HepG2 (cell line): ENCODE results near the gene SLC17A8. TPM values are rescaled to one million over a fixed set of nuclear protein-coding genes. Genes with fewer than 3 reads are reported as not detected.

Experiments
- HDAC1 ChIP-seq: sonication (generic); formaldehyde crosslinking; IDR thresholded peaks from 2 replicates; pipeline ENCODE4 v1.5.1; 2020; ENCODE audit warnings: mild to moderate bottlenecking, missing genetic modification reagents
- MEIS1 ChIP-seq: sonication (generic); formaldehyde crosslinking; IDR thresholded peaks from 2 replicates; pipeline ENCODE4 v1.9.0; 2021; ENCODE audit warnings: mild to moderate bottlenecking, missing genetic modification reagents, moderate library complexity, borderline replicate concordance
- MIER2 ChIP-seq: IDR thresholded peaks from 2 replicates; pipeline ENCODE4 v1.6.1; 2016; ENCODE audit warnings: missing biosample characterization, missing genetic modification reagents
- NKX3-1 ChIP-seq: sonication (generic); formaldehyde crosslinking; IDR thresholded peaks from 2 replicates; pipeline ENCODE4 v1.5.0; 2020; ENCODE audit warnings: missing genetic modification reagents
- PAWR ChIP-seq: sonication (generic); formaldehyde crosslinking; IDR thresholded peaks from 2 replicates; pipeline ENCODE4 v1.4.0; 2020; ENCODE audit warnings: missing genetic modification reagents, mild to moderate bottlenecking, borderline replicate concordance
- THAP11 ChIP-seq: IDR thresholded peaks from 2 replicates; pipeline ENCODE4 v1.6.1; 2016; ENCODE audit warnings: missing biosample characterization, missing genetic modification reagents
- YY1 ChIP-seq: IDR thresholded peaks from 2 replicates; pipeline ENCODE4 v1.6.1; 2011; ENCODE audit warnings: low read length, low read depth, moderate library complexity, mild to moderate bottlenecking; ENCODE audit not compliant: insufficient read depth, insufficient replicate concordance
- ZNF136 ChIP-seq: sonication (generic); formaldehyde crosslinking; IDR thresholded peaks from 2 replicates; pipeline ENCODE4 v1.8.1; 2022; ENCODE audit warnings: low read depth, mild to moderate bottlenecking, moderate library complexity, missing genetic modification reagents
- ZNF230 ChIP-seq: sonication (generic); formaldehyde crosslinking; IDR thresholded peaks from 2 replicates; pipeline ENCODE4 v1.4.0; 2020; ENCODE audit warnings: mild to moderate bottlenecking, missing genetic modification reagents
- ZNF552 ChIP-seq: sonication (generic); formaldehyde crosslinking; IDR thresholded peaks from 2 replicates; pipeline ENCODE4 v1.9.0; 2022; ENCODE audit warnings: missing genetic modification reagents, mild to moderate bottlenecking, borderline replicate concordance
- ZNF564 ChIP-seq: sonication (generic); formaldehyde crosslinking; IDR thresholded peaks from 2 replicates; pipeline ENCODE4 v1.8.1; 2023; ENCODE audit warnings: mild to moderate bottlenecking, missing genetic modification reagents
- ZNF616 ChIP-seq: sonication (generic); formaldehyde crosslinking; IDR thresholded peaks from 2 replicates; pipeline ENCODE4 v1.5.0; 2020; ENCODE audit warnings: low read depth, mild to moderate bottlenecking, missing genetic modification reagents
- polyA plus RNA-seq, 8 experiments: library from polyadenylated mRNA; depleted of rRNA in 3 of 8; stranded (reverse) in 7 of 8; unstranded in 1 of 8; fragments of >200 nt; fragmentation: Illumina TruSeq in 4 of 8; extraction: Trizol in 4 of 8; gene quantifications; 2 replicates each; pipeline versions ENCODE4 v1.2.1 to v1.2.3, GENCODE V29; 2011 to 2016; ENCODE audit warnings: low read depth in 4 of 8, missing spikeins in 1 of 8, mixed read lengths in 1 of 8; ENCODE audit not compliant: insufficient read depth in 1 of 8
- total RNA-seq, 5 experiments: library from RNA; depleted of rRNA; stranded (reverse); fragments of >200 nt; fragmentation: Illumina TruSeq; extraction: Trizol; gene quantifications; 2 replicates each; pipeline ENCODE4 v1.2.3, GENCODE V29; 2016; ENCODE audit warnings: low read depth in 1 of 5
- TF ChIP-seq, protein P1 (sequence below): IDR thresholded peaks from 2 replicates; pipeline ENCODE4 v1.6.1; 2016
- TF ChIP-seq, protein P2 (sequence below): sonication (generic); formaldehyde crosslinking; IDR thresholded peaks from 2 replicates; pipeline ENCODE4 v1.4.0; 2020; ENCODE audit warnings: missing genetic modification reagents, borderline replicate concordance
- TF ChIP-seq, protein P3 (sequence below): sonication (generic); formaldehyde crosslinking; IDR thresholded peaks from 2 replicates; pipeline ENCODE4 v1.4.0; 2020; ENCODE audit warnings: low read depth, missing genetic modification reagents
- TF ChIP-seq, protein P4 (sequence below): sonication (generic); formaldehyde crosslinking; conservative IDR thresholded peaks from 2 replicates; pipeline ENCODE4 v1.4.0; 2020; ENCODE audit warnings: missing genetic modification reagents
- TF ChIP-seq, protein P5 (sequence below): sonication (generic); formaldehyde crosslinking; IDR thresholded peaks from 2 replicates; pipeline ENCODE4 v1.5.0; 2020; ENCODE audit warnings: missing genetic modification reagents
- TF ChIP-seq, protein P6 (sequence below): sonication (generic); formaldehyde crosslinking; IDR thresholded peaks from 2 replicates; pipeline ENCODE4 v1.4.0; 2020; ENCODE audit warnings: missing genetic modification reagents
- TF ChIP-seq, protein P7 (sequence below): sonication (generic); formaldehyde crosslinking; IDR thresholded peaks from 2 replicates; pipeline ENCODE4 v1.4.0; 2020; ENCODE audit warnings: mild to moderate bottlenecking, missing genetic modification reagents

SLC17A8 gene
- total and polyA plus RNA-seq, 2 of the 13 experiments (the other 11 are each of a cell fraction or from before 2014, with no cell fraction given), result 0.07 to 0.15 TPM

DNA sequence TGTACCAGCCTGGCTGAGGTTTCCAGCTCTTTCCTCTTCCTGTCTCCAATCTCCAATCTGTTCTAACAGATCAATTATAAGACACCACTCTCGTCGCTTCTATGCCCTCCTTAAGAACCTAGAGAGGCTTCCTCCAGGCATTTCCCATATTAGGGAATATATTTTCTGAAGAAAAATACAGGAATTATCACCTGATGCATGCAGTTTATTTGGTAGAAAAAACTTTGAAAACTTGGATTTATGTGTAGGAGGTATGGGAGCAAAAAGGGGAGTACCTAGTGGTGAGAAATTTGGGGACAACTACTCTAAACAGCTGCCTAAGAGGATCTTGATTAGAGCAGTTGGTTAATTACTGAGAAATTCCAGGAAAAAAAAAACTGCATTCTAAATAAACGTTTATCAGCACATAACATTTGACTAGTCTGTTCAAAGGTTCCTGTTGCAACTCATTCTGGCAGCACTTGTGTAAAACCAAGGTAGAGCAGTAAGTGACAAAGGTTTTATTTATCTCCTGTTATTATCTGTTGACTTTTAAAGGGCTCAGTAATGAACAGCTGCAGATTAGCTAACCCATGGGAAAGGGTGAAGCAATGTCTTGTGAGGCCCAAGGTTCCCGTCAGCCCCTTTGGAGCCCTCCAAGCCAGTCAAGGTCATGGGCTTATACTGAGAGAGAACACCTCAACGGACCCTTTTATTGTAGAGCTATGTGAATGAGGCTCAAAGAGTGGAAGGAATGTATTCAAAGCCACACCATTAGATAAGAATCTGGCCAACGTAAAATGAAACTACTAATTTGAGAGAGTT, 80.4 kb downstream of the SLC17A8 start (continued):
- TF ChIP-seq, protein P1, sequence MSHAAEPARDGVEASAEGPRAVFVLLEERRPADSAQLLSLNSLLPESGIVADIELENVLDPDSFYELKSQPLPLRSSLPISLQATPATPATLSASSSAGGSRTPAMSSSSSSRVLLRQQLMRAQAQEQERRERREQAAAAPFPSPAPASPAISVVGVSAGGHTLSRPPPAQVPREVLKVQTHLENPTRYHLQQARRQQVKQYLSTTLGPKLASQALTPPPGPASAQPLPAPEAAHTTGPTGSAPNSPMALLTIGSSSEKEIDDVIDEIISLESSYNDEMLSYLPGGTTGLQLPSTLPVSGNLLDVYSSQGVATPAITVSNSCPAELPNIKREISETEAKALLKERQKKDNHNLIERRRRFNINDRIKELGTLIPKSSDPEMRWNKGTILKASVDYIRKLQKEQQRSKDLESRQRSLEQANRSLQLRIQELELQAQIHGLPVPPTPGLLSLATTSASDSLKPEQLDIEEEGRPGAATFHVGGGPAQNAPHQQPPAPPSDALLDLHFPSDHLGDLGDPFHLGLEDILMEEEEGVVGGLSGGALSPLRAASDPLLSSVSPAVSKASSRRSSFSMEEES, result peak; percentile 90
- TF ChIP-seq, protein P2, sequence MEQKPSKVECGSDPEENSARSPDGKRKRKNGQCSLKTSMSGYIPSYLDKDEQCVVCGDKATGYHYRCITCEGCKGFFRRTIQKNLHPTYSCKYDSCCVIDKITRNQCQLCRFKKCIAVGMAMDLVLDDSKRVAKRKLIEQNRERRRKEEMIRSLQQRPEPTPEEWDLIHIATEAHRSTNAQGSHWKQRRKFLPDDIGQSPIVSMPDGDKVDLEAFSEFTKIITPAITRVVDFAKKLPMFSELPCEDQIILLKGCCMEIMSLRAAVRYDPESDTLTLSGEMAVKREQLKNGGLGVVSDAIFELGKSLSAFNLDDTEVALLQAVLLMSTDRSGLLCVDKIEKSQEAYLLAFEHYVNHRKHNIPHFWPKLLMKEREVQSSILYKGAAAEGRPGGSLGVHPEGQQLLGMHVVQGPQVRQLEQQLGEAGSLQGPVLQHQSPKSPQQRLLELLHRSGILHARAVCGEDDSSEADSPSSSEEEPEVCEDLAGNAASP (CRISPR knock-in tag), result peak; percentile 95
- no peak for TF ChIP-seq ZNF616 (CRISPR knock-in tag)
- TF ChIP-seq, protein P3, sequence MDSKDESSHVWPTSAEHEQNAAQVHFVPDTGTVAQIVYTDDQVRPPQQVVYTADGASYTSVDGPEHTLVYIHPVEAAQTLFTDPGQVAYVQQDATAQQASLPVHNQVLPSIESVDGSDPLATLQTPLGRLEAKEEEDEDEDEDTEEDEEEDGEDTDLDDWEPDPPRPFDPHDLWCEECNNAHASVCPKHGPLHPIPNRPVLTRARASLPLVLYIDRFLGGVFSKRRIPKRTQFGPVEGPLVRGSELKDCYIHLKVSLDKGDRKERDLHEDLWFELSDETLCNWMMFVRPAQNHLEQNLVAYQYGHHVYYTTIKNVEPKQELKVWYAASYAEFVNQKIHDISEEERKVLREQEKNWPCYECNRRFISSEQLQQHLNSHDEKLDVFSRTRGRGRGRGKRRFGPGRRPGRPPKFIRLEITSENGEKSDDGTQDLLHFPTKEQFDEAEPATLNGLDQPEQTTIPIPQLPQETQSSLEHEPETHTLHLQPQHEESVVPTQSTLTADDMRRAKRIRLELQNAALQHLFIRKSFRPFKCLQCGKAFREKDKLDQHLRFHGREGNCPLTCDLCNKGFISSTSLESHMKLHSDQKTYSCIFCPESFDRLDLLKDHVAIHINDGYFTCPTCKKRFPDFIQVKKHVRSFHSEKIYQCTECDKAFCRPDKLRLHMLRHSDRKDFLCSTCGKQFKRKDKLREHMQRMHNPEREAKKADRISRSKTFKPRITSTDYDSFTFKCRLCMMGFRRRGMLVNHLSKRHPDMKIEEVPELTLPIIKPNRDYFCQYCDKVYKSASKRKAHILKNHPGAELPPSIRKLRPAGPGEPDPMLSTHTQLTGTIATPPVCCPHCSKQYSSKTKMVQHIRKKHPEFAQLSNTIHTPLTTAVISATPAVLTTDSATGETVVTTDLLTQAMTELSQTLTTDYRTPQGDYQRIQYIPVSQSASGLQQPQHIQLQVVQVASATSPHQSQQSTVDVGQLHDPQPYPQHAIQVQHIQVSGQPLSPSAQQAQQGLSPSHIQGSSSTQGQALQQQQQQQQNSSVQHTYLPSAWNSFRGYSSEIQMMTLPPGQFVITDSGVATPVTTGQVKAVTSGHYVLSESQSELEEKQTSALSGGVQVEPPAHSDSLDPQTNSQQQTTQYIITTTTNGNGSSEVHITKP (CRISPR knock-in tag), result peak; percentile 67; the same call in 1 of the 2 replicates
- TF ChIP-seq, protein P4, sequence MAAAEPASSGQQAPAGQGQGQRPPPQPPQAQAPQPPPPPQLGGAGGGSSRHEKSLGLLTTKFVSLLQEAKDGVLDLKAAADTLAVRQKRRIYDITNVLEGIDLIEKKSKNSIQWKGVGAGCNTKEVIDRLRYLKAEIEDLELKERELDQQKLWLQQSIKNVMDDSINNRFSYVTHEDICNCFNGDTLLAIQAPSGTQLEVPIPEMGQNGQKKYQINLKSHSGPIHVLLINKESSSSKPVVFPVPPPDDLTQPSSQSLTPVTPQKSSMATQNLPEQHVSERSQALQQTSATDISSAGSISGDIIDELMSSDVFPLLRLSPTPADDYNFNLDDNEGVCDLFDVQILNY (CRISPR knock-in tag), result no peak
- 0 out of 2 replicates have a peak, but pooled peaks have one; percentile 45 for TF ChIP-seq NKX3-1 (CRISPR knock-in tag)
- TF ChIP-seq ZNF230 (CRISPR knock-in tag), result no peak
- peak; percentile 74; the same call in 1 of the 2 replicates for TF ChIP-seq HDAC1
- TF ChIP-seq, protein P5, sequence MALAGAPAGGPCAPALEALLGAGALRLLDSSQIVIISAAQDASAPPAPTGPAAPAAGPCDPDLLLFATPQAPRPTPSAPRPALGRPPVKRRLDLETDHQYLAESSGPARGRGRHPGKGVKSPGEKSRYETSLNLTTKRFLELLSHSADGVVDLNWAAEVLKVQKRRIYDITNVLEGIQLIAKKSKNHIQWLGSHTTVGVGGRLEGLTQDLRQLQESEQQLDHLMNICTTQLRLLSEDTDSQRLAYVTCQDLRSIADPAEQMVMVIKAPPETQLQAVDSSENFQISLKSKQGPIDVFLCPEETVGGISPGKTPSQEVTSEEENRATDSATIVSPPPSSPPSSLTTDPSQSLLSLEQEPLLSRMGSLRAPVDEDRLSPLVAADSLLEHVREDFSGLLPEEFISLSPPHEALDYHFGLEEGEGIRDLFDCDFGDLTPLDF (CRISPR knock-in tag), result no peak
- TF ChIP-seq, protein P6, sequence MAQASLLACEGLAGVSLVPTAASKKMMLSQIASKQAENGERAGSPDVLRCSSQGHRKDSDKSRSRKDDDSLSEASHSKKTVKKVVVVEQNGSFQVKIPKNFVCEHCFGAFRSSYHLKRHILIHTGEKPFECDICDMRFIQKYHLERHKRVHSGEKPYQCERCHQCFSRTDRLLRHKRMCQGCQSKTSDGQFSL (CRISPR knock-in tag), result no peak
- peak; percentile 81 for TF ChIP-seq THAP11 (CRISPR knock-in tag)
- no peak for TF ChIP-seq ZNF136 (CRISPR knock-in tag)
- 0 out of 2 replicates have a peak, but pooled peaks have one; percentile 30 for TF ChIP-seq ZNF552 (CRISPR knock-in tag)
- TF ChIP-seq PAWR (CRISPR knock-in tag), result no peak
- peak; percentile 87 for TF ChIP-seq MIER2 (CRISPR knock-in tag)
- TF ChIP-seq ZNF564 (CRISPR knock-in tag), result peak; percentile 72; the same call in 1 of the 2 replicates
- TF ChIP-seq YY1, result no peak
- TF ChIP-seq MEIS1 (CRISPR knock-in tag), result peak; percentile 24; the same call in 1 of the 2 replicates
- TF ChIP-seq, protein P7, sequence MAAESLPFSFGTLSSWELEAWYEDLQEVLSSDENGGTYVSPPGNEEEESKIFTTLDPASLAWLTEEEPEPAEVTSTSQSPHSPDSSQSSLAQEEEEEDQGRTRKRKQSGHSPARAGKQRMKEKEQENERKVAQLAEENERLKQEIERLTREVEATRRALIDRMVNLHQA (CRISPR knock-in tag), result no peak
